Vagina (tissue), 2 donors: ENCODE results near the gene MSL3B.

ENCODE experiments used
- DNase-seq, 2 donors: peaks; one replicate each; pipeline ENCODE4 v3.0.0-alpha.2; 2017; ENCODE audit errors: extremely low spot score in 2 of 2
- H3K27ac ChIP-seq: fragments of 200-600 bp; sonication (generic); one replicate; pipeline ENCODE4 v1.5.1; 2019
- H3K27me3 ChIP-seq: fragments of 200-600 bp; sonication (generic); one replicate; pipeline ENCODE4 v1.5.1; 2019
- H3K36me3 ChIP-seq, 2 donors: fragments of 200-600 bp; sonication (generic); one replicate each; pipeline ENCODE4 v1.5.1; 2017 to 2019
- H3K4me1 ChIP-seq: fragments of 200-600 bp; sonication (generic); one replicate; pipeline ENCODE4 v1.5.1; 2019
- H3K4me3 ChIP-seq, 2 donors: fragments of 200-600 bp; sonication (generic); 1 replicate in 1 of 2; 2 replicates in 1 of 2; pipeline ENCODE4 v1.5.1; 2016 to 2019
- H3K9me3 ChIP-seq: fragments of 200-600 bp; sonication (generic); one replicate; pipeline ENCODE4 v1.5.1; 2019
- CTCF ChIP-seq, 3 experiments: fragments of 450-650 bp in 2 of 3; fragments of 200-600 bp in 1 of 3; sonication (generic) in 1 of 3; IDR thresholded peaks; one replicate each; pipeline ENCODE4 v1.5.1; 2017 to 2019; ENCODE audit warnings: antibody characterized with exemption in 3 of 3, mild to moderate bottlenecking in 2 of 3, moderate library complexity in 2 of 3
- POLR2A ChIP-seq, 2 donors: fragments of 450-650 bp; IDR thresholded peaks; one replicate each; pipeline ENCODE4 v1.6.1; 2017; ENCODE audit warnings: antibody characterized with exemption in 2 of 2, mild to moderate bottlenecking in 2 of 2, moderate library complexity in 2 of 2
- POLR2AphosphoS5 ChIP-seq, 2 donors: sonication (generic); formaldehyde crosslinking; IDR thresholded peaks; one replicate each; pipeline ENCODE4 v1.9.0; 2017; ENCODE audit warnings: antibody characterized with exemption in 2 of 2, mild to moderate bottlenecking in 2 of 2, low read depth in 1 of 2; ENCODE audit not compliant: insufficient read depth in 1 of 2
- intact Hi-C: fragments of 100-400 bp; cut with DNase I; formaldehyde crosslinking; loops from one replicate; pipeline ENCODE4 v1.15.1; 2023

Gene MSL3B

GRCh38 chr2:233844836-233845235 lies 23.4 kb downstream of the MSL3B start:
- Histone ChIP-seq H3K9me3 (no peaks in the 10 kb centered on the region), H3K27ac (no peak overlapping the region), H3K4me1 (no peaks in the 10 kb centered on the region), H3K27me3 (no peaks in the 10 kb centered on the region), H3K36me3 (no peaks in the 10 kb centered on the region), H3K4me3 (no peak overlapping the region)
- no peak for DNase-seq
- TF ChIP-seq POLR2A (IDR thresholded peaks at IDR 0.05) (no peak), CTCF (IDR thresholded peaks at IDR 0.05) (no peak), POLR2AphosphoS5 (IDR thresholded peaks at IDR 0.05; ENCODE audit: insufficient read depth in 1 of 2, low read depth in 1 of 2) (no peak)
- intact Hi-C loops: no loop called here

- Histone ChIP-seq H3K27ac (no peak overlapping the region), H3K27me3 (no peaks in the 10 kb centered on the region), H3K4me3 (no peak overlapping the region), H3K36me3 (no peaks in the 10 kb centered on the region), H3K9me3 (no peaks in the 10 kb centered on the region), H3K4me1 (no peaks in the 10 kb centered on the region)
- DNase-seq: no peak
- TF ChIP-seq POLR2A (IDR thresholded peaks at IDR 0.05) (no peak), POLR2AphosphoS5 (IDR thresholded peaks at IDR 0.05; ENCODE audit: insufficient read depth in 1 of 2, low read depth in 1 of 2) (no peak), CTCF (IDR thresholded peaks at IDR 0.05) (no peak)
- intact Hi-C loops: no loop called here
Observed at GRCh38 chr2:233844064-233844807, 23.9 kb downstream of the MSL3B start.

GRCh38 chr2:233841183-233841582 lies 27.0 kb downstream of the MSL3B start:
- peak in 1 of 2 donors; percentile 58 for DNase-seq
- H3K27me3 ChIP-seq: no peaks in the 10 kb centered on the region
- no peaks in the 10 kb centered on the region for H3K9me3 ChIP-seq

GRCh38 chr2:233840520-233840919 lies 27.7 kb downstream of the MSL3B start:
- Histone ChIP-seq H3K27ac (no peak overlapping the region), H3K4me1 (no peaks in the 10 kb centered on the region), H3K36me3 (no peaks in the 10 kb centered on the region), H3K27me3 (no peaks in the 10 kb centered on the region), H3K4me3 (no peak overlapping the region), H3K9me3 (no peaks in the 10 kb centered on the region)
- intact Hi-C loops: no loop called here
- peak; percentile 67 to 74 for DNase-seq
- no peak for TF ChIP-seq POLR2AphosphoS5 (IDR thresholded peaks at IDR 0.05; ENCODE audit: insufficient read depth in 1 of 2, low read depth in 1 of 2)
- no peak for TF ChIP-seq POLR2A (IDR thresholded peaks at IDR 0.05)
- TF ChIP-seq CTCF (IDR thresholded peaks at IDR 0.05): no peak

More at GRCh38 chr2:233841183-233841582, 27.0 kb downstream of the MSL3B start:
- no peaks in the 10 kb centered on the region for H3K4me1 ChIP-seq
- TF ChIP-seq POLR2AphosphoS5 (IDR thresholded peaks at IDR 0.05; ENCODE audit: insufficient read depth in 1 of 2, low read depth in 1 of 2): no peak
- no peak for TF ChIP-seq CTCF (IDR thresholded peaks at IDR 0.05)
- TF ChIP-seq POLR2A (IDR thresholded peaks at IDR 0.05): no peak
- H3K36me3 ChIP-seq: no peaks in the 10 kb centered on the region
- H3K27ac ChIP-seq: no peak overlapping the region
- intact Hi-C loops: no loop called here
- no peak overlapping the region for H3K4me3 ChIP-seq

- no peaks in the 10 kb centered on the region for H3K27me3 ChIP-seq
- intact Hi-C loops: no loop called here
- peak in 1 of 2 donors; percentile 34 for DNase-seq
- H3K9me3 ChIP-seq: no peaks in the 10 kb centered on the region
- H3K36me3 ChIP-seq: no peaks in the 10 kb centered on the region
- H3K4me3 ChIP-seq: no peak overlapping the region
- no peaks in the 10 kb centered on the region for H3K4me1 ChIP-seq
- no peak overlapping the region for H3K27ac ChIP-seq
- TF ChIP-seq CTCF (IDR thresholded peaks at IDR 0.05): no peak
- no peak for TF ChIP-seq POLR2A (IDR thresholded peaks at IDR 0.05)
- TF ChIP-seq POLR2AphosphoS5 (IDR thresholded peaks at IDR 0.05; ENCODE audit: insufficient read depth in 1 of 2, low read depth in 1 of 2): no peak
Observed at GRCh38 chr2:233839447-233839820, 28.8 kb downstream of the MSL3B start.
